ENCODE data around the gene TMEM151B.

DNA sequence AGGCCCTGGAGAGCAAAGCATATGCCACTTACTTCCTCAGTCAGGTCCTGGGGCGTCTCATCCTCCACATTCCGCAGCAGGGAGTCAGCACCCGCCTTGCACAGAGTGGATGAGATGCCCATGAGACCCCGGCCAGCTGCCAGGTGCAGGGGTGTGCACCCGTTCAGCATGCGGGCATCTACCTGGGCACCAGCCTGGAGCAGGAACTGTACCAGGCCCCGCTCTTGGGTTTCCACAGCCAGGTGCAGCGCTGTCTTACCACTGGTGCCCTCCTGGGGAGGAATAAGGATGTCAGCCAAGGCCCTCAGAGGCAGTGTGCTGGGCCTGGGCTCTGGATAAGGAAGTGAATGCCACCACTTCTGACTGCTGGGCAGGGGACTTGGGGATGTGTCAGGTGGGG lies 10.2 kb upstream of the TMEM151B start:
- TF ChIP-seq CEBPB (IDR thresholded peaks at IDR 0.05) (no peak), EP300 (IDR thresholded peaks at IDR 0.05; ENCODE audit: borderline replicate concordance) (no peak), FOXM1 (IDR thresholded peaks at IDR 0.05; ENCODE audit: borderline replicate concordance, low read depth) (no peak), CREB1 (IDR thresholded peaks at IDR 0.05; ENCODE audit: low read depth) (no peak), NFIC (IDR thresholded peaks at IDR 0.05) (no peak), EGR1 (IDR thresholded peaks at IDR 0.05) (no peak), TAF1 (IDR thresholded peaks at IDR 0.05; ENCODE audit: low read depth) (no peak), YY1 (IDR thresholded peaks at IDR 0.05; ENCODE audit: low read depth) (no peak), ZBTB7A (IDR thresholded peaks at IDR 0.05; ENCODE audit: low read depth) (no peak), TCF12 (IDR thresholded peaks at IDR 0.05; ENCODE audit: low read depth) (no peak)
- TF ChIP-seq, protein P1, sequence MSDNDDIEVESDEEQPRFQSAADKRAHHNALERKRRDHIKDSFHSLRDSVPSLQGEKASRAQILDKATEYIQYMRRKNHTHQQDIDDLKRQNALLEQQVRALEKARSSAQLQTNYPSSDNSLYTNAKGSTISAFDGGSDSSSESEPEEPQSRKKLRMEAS (IDR thresholded peaks at IDR 0.05): no peak
- TF ChIP-seq, protein P2, sequence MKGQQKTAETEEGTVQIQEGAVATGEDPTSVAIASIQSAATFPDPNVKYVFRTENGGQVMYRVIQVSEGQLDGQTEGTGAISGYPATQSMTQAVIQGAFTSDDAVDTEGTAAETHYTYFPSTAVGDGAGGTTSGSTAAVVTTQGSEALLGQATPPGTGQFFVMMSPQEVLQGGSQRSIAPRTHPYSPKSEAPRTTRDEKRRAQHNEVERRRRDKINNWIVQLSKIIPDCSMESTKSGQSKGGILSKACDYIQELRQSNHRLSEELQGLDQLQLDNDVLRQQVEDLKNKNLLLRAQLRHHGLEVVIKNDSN (IDR thresholded peaks at IDR 0.05): no peak
- TF ChIP-seq, protein P3, sequence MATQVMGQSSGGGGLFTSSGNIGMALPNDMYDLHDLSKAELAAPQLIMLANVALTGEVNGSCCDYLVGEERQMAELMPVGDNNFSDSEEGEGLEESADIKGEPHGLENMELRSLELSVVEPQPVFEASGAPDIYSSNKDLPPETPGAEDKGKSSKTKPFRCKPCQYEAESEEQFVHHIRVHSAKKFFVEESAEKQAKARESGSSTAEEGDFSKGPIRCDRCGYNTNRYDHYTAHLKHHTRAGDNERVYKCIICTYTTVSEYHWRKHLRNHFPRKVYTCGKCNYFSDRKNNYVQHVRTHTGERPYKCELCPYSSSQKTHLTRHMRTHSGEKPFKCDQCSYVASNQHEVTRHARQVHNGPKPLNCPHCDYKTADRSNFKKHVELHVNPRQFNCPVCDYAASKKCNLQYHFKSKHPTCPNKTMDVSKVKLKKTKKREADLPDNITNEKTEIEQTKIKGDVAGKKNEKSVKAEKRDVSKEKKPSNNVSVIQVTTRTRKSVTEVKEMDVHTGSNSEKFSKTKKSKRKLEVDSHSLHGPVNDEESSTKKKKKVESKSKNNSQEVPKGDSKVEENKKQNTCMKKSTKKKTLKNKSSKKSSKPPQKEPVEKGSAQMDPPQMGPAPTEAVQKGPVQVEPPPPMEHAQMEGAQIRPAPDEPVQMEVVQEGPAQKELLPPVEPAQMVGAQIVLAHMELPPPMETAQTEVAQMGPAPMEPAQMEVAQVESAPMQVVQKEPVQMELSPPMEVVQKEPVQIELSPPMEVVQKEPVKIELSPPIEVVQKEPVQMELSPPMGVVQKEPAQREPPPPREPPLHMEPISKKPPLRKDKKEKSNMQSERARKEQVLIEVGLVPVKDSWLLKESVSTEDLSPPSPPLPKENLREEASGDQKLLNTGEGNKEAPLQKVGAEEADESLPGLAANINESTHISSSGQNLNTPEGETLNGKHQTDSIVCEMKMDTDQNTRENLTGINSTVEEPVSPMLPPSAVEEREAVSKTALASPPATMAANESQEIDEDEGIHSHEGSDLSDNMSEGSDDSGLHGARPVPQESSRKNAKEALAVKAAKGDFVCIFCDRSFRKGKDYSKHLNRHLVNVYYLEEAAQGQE (IDR thresholded peaks at IDR 0.05; ENCODE audit: low read depth): no peak
